PC-3 (cell line): Measurements from ENCODE around the gene RIMKLB. TPM values are rescaled to one million over a fixed set of nuclear protein-coding genes. Genes with fewer than 3 reads are reported as not detected.
"Not testable (repeated sequence)": the region's sequence is repeated elsewhere in the genome, so short reads cannot be mapped to it uniquely, and the experiment has no call there.

Experiments
- ATAC-seq: fragments of 200-7000 bp; cut with Tn5 transposase; 2 replicates; pipeline ENCODE4 v1.9.1; 2020; ENCODE audit warnings: mild to moderate bottlenecking, moderate library complexity
- BruUV-seq: library from RNA; stranded (reverse); fragments of 400-500 nt; replicated peaks from 2 replicates; lab custom pipeline; 2021; lab: Mats Ljungman, UMichigan
- CTCF ChIA-PET: fragments of 300-600 bp; sonication (Branson Sonifier 250); formaldehyde crosslinking; loops from one replicate; lab custom pipeline; 2022; ENCODE audit warnings: antibody characterized with exemption; lab: Charles Lee
- POLR2A ChIA-PET: fragments of 300-600 bp; sonication (Branson Sonifier 250); formaldehyde crosslinking; loops from one replicate; lab custom pipeline; 2022; ENCODE audit warnings: antibody characterized with exemption; ENCODE audit not compliant: unreplicated experiment; lab: Charles Lee
- DNase-seq: peaks from one replicate; pipeline ENCODE4 v3.0.0-alpha.2; 2015
- H2AFZ ChIP-seq: fragments of 300-600 bp; sonication (generic); 2 replicates; pipeline ENCODE4 v1.6.0; 2016; ENCODE audit warnings: antibody characterized with exemption, low read length
- H3F3A ChIP-seq: fragments of 300-600 bp; sonication (generic); one replicate; pipeline ENCODE4 v1.6.0; 2017; ENCODE audit warnings: antibody characterized with exemption, low read length, control low read depth, mild to moderate bottlenecking; ENCODE audit not compliant: unreplicated experiment
- H3K27ac ChIP-seq: fragments of 300-600 bp; sonication (generic); 2 replicates; pipeline ENCODE4 v1.5.1; 2016; ENCODE audit warnings: mild to moderate bottlenecking, low read length
- H3K27me3 ChIP-seq: fragments of 300-600 bp; sonication (generic); 2 replicates; pipeline ENCODE4 v1.6.1; 2016; ENCODE audit warnings: low read length, mixed read lengths
- H3K36me3 ChIP-seq: fragments of 300-600 bp; sonication (generic); 2 replicates; pipeline ENCODE4 v1.6.1; 2016; ENCODE audit warnings: low read depth, mixed run types, low read length, mixed read lengths
- H3K4me1 ChIP-seq: fragments of 300-600 bp; sonication (generic); 2 replicates; pipeline ENCODE4 v1.5.1; 2016; ENCODE audit warnings: low read length; ENCODE audit not compliant: insufficient read depth
- H3K4me2 ChIP-seq: fragments of 300-600 bp; sonication (generic); 2 replicates; pipeline ENCODE4 v1.6.0; 2016; ENCODE audit warnings: low read length
- H3K4me3 ChIP-seq: fragments of 300-600 bp; sonication (generic); 2 replicates; pipeline ENCODE4 v1.5.1; 2016; ENCODE audit warnings: mild to moderate bottlenecking, low read length, mixed read lengths
- H3K79me2 ChIP-seq: fragments of 300-600 bp; sonication (generic); 2 replicates; pipeline ENCODE4 v1.6.1; 2017; ENCODE audit warnings: low read length, mixed read lengths
- H3K9ac ChIP-seq: fragments of 300-600 bp; sonication (generic); 2 replicates; pipeline ENCODE4 v1.6.0; 2016; ENCODE audit warnings: mild to moderate bottlenecking, low read length
- H3K9me2 ChIP-seq: fragments of 300-600 bp; sonication (generic); replicated peaks from 2 replicates; pipeline ENCODE4 v1.6.1; 2016; ENCODE audit warnings: mixed run types, low read length, mixed read lengths
- H3K9me3 ChIP-seq: fragments of 300-600 bp; sonication (generic); 2 replicates; pipeline ENCODE4 v1.6.1; 2016; ENCODE audit warnings: low read length, mixed read lengths
- H4K20me1 ChIP-seq: fragments of 300-600 bp; sonication (generic); 2 replicates; pipeline ENCODE4 v1.6.1; 2016; ENCODE audit warnings: low read length, mixed read lengths
- EZH2 ChIP-seq: fragments of 300-600 bp; sonication (generic); IDR thresholded peaks from one replicate; pipeline ENCODE4 v1.6.1; 2017; ENCODE audit warnings: antibody characterized with exemption, mild to moderate bottlenecking, low read length; ENCODE audit not compliant: unreplicated experiment
- EZH2phosphoT487 ChIP-seq: fragments of 300-600 bp; sonication (generic); IDR thresholded peaks from 2 replicates; pipeline ENCODE4 v1.6.1; 2018; ENCODE audit warnings: mild to moderate bottlenecking, antibody characterized with exemption, low read length, borderline replicate concordance
- intact Hi-C: fragments of 100-400 bp; cut with micrococcal nuclease; formaldehyde crosslinking; loops from 2 replicates; pipeline ENCODE4 v1.9.0; 2023
- total RNA-seq: library from RNA; depleted of rRNA; stranded (reverse); fragments of >200 nt; gene quantifications from 2 replicates; pipeline ENCODE4 v1.2.3, GENCODE V29; 2014

RIMKLB gene
- total RNA-seq, 1 experiment from 2014 or later: 1.3 TPM

- TF ChIP-seq EZH2: no peak
- TF ChIP-seq EZH2phosphoT487: no peak
These were observed 99.2 kb downstream of the RIMKLB start for GRCh38 chr12:8796831-8797626.

DNA sequence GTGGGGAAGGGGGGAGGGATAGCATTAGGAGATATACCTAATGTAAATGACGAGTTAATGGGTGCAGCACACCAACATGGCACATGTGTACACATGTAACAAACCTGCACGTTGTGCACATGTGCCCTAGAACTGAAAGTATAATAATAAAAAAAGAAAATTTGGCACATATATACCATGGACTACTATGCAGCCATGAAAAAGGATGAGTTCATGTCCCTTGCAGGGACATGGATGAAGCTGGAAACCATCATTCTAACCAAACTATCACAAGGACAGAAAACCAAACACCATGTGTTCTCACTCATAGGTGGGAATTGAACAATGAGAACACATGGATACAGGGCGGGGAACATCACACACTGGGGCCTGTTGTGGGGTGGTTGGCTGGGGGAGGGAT, 103.4 kb downstream of the RIMKLB start:
- H3K27ac ChIP-seq, ATAC-seq, H3K9me2 ChIP-seq, intact Hi-C loops, H3K9me3 ChIP-seq, H2AFZ ChIP-seq, H3K27me3 ChIP-seq, H3K9ac ChIP-seq, H3F3A ChIP-seq, H3K79me2 ChIP-seq, H3K4me1 ChIP-seq, POLR2A ChIA-PET, H3K4me3 ChIP-seq, H3K36me3 ChIP-seq, H3K4me2 ChIP-seq, CTCF ChIA-PET, DNase-seq, H4K20me1 ChIP-seq, BruUV-seq: not testable (repeated sequence)

More at GRCh38 chr12:8796831-8797626, 99.2 kb downstream of the RIMKLB start:
- Histone ChIP-seq H3K79me2 (no peaks in the 10 kb centered on the region), H2AFZ (no peak overlapping the region), H3K27me3 (no peaks in the 10 kb centered on the region), H3K9me2 (no peaks in the 10 kb centered on the region), H3K36me3 (no peaks in the 10 kb centered on the region), H3K9me3 (no peaks in the 10 kb centered on the region), H3K4me2 (no peak overlapping the region), H4K20me1 (no peaks in the 10 kb centered on the region), H3F3A (no peaks in the 10 kb centered on the region), H3K4me3 (no peak overlapping the region), H3K27ac (no peak overlapping the region), H3K4me1 (no peaks in the 10 kb centered on the region), H3K9ac (no peak overlapping the region)
- ATAC-seq (no peak), DNase-seq (no peak)
- intact Hi-C loops: no loop called here
- BruUV-seq: no TSS peak
- ChIA-PET CTCF (no interaction called here), POLR2A (no interaction called here)

GRCh38 chr12:8804833-8805232, 107.0 kb downstream of the RIMKLB start:
- H3F3A ChIP-seq, H3K4me2 ChIP-seq, H3K9me2 ChIP-seq, H3K4me3 ChIP-seq, H3K36me3 ChIP-seq, H2AFZ ChIP-seq, BruUV-seq, H3K4me1 ChIP-seq, H3K27ac ChIP-seq, H3K9me3 ChIP-seq, H3K79me2 ChIP-seq, CTCF ChIA-PET, intact Hi-C loops, H4K20me1 ChIP-seq, H3K9ac ChIP-seq, DNase-seq, POLR2A ChIA-PET, H3K27me3 ChIP-seq, ATAC-seq: not testable (repeated sequence)

- H3K36me3 ChIP-seq, POLR2A ChIA-PET, BruUV-seq: not testable (repeated sequence)
These were observed 107.7 kb downstream of the RIMKLB start for GRCh38 chr12:8805487-8805886.

GRCh38 chr12:8807084-8807483, 109.3 kb downstream of the RIMKLB start:
- CTCF ChIA-PET, H3K9me2 ChIP-seq, H3K9ac ChIP-seq, ATAC-seq, H3K9me3 ChIP-seq, H3K4me1 ChIP-seq, H2AFZ ChIP-seq, intact Hi-C loops, H3F3A ChIP-seq, H3K27ac ChIP-seq, H4K20me1 ChIP-seq, H3K27me3 ChIP-seq, H3K36me3 ChIP-seq, H3K4me2 ChIP-seq, DNase-seq, H3K4me3 ChIP-seq, H3K79me2 ChIP-seq, BruUV-seq: not testable (repeated sequence)
- POLR2A ChIA-PET: interaction anchor here (0.6 kb wide), 1 partner anchor 46 kb away, joined by 17 read pairs; no protein-coding TSS in a partner anchor

More at GRCh38 chr12:8805487-8805886, 107.7 kb downstream of the RIMKLB start:
- H4K20me1 ChIP-seq, CTCF ChIA-PET, H2AFZ ChIP-seq, H3K27ac ChIP-seq, ATAC-seq, H3F3A ChIP-seq, H3K4me1 ChIP-seq, H3K4me2 ChIP-seq, H3K4me3 ChIP-seq, intact Hi-C loops, H3K79me2 ChIP-seq, H3K9ac ChIP-seq, H3K27me3 ChIP-seq, DNase-seq, H3K9me3 ChIP-seq, H3K9me2 ChIP-seq: not testable (repeated sequence)

GRCh38 chr12:8810112-8810511, 112.3 kb downstream of the RIMKLB start:
- H3K9me3 ChIP-seq, H4K20me1 ChIP-seq, H3F3A ChIP-seq, intact Hi-C loops, BruUV-seq, H3K4me1 ChIP-seq, H3K27me3 ChIP-seq, H3K9ac ChIP-seq, POLR2A ChIA-PET, H3K36me3 ChIP-seq, H3K79me2 ChIP-seq, H3K9me2 ChIP-seq, ATAC-seq, H3K27ac ChIP-seq, H2AFZ ChIP-seq, DNase-seq, CTCF ChIA-PET, H3K4me2 ChIP-seq, H3K4me3 ChIP-seq: not testable (repeated sequence)
